PC-3 (cell line): ENCODE results near the gene CISD1. TPM values are rescaled to one million over a fixed set of nuclear protein-coding genes. Genes with fewer than 3 reads are reported as not detected.
A peak's percentile ranks its signal among the peaks of the same experiment; 100 is the strongest.

Experiments used
- ATAC-seq: fragments of 200-7000 bp; cut with Tn5 transposase; 2 replicates; pipeline ENCODE4 v1.9.1; 2020; ENCODE audit warnings: mild to moderate bottlenecking, moderate library complexity
- BruUV-seq: library from RNA; stranded (reverse); fragments of 400-500 nt; replicated peaks from 2 replicates; lab custom pipeline; 2021; lab: Mats Ljungman, UMichigan
- CTCF ChIA-PET: fragments of 300-600 bp; sonication (Branson Sonifier 250); formaldehyde crosslinking; loops from one replicate; lab custom pipeline; 2022; ENCODE audit warnings: antibody characterized with exemption; lab: Charles Lee
- POLR2A ChIA-PET: fragments of 300-600 bp; sonication (Branson Sonifier 250); formaldehyde crosslinking; loops from one replicate; lab custom pipeline; 2022; ENCODE audit warnings: antibody characterized with exemption; ENCODE audit not compliant: unreplicated experiment; lab: Charles Lee
- DNase-seq: peaks from one replicate; pipeline ENCODE4 v3.0.0-alpha.2; 2015
- H2AFZ ChIP-seq: fragments of 300-600 bp; sonication (generic); 2 replicates; pipeline ENCODE4 v1.6.0; 2016; ENCODE audit warnings: antibody characterized with exemption, low read length
- H3F3A ChIP-seq: fragments of 300-600 bp; sonication (generic); one replicate; pipeline ENCODE4 v1.6.0; 2017; ENCODE audit warnings: antibody characterized with exemption, low read length, control low read depth, mild to moderate bottlenecking; ENCODE audit not compliant: unreplicated experiment
- H3K27ac ChIP-seq: fragments of 300-600 bp; sonication (generic); 2 replicates; pipeline ENCODE4 v1.5.1; 2016; ENCODE audit warnings: mild to moderate bottlenecking, low read length
- H3K27me3 ChIP-seq: fragments of 300-600 bp; sonication (generic); 2 replicates; pipeline ENCODE4 v1.6.1; 2016; ENCODE audit warnings: low read length, mixed read lengths
- H3K36me3 ChIP-seq: fragments of 300-600 bp; sonication (generic); 2 replicates; pipeline ENCODE4 v1.6.1; 2016; ENCODE audit warnings: low read depth, mixed run types, low read length, mixed read lengths
- H3K4me1 ChIP-seq: fragments of 300-600 bp; sonication (generic); 2 replicates; pipeline ENCODE4 v1.5.1; 2016; ENCODE audit warnings: low read length; ENCODE audit not compliant: insufficient read depth
- H3K4me2 ChIP-seq: fragments of 300-600 bp; sonication (generic); 2 replicates; pipeline ENCODE4 v1.6.0; 2016; ENCODE audit warnings: low read length
- H3K4me3 ChIP-seq: fragments of 300-600 bp; sonication (generic); 2 replicates; pipeline ENCODE4 v1.5.1; 2016; ENCODE audit warnings: mild to moderate bottlenecking, low read length, mixed read lengths
- H3K79me2 ChIP-seq: fragments of 300-600 bp; sonication (generic); 2 replicates; pipeline ENCODE4 v1.6.1; 2017; ENCODE audit warnings: low read length, mixed read lengths
- H3K9ac ChIP-seq: fragments of 300-600 bp; sonication (generic); 2 replicates; pipeline ENCODE4 v1.6.0; 2016; ENCODE audit warnings: mild to moderate bottlenecking, low read length
- H3K9me2 ChIP-seq: fragments of 300-600 bp; sonication (generic); replicated peaks from 2 replicates; pipeline ENCODE4 v1.6.1; 2016; ENCODE audit warnings: mixed run types, low read length, mixed read lengths
- H3K9me3 ChIP-seq: fragments of 300-600 bp; sonication (generic); 2 replicates; pipeline ENCODE4 v1.6.1; 2016; ENCODE audit warnings: low read length, mixed read lengths
- H4K20me1 ChIP-seq: fragments of 300-600 bp; sonication (generic); 2 replicates; pipeline ENCODE4 v1.6.1; 2016; ENCODE audit warnings: low read length, mixed read lengths
- EZH2 ChIP-seq: fragments of 300-600 bp; sonication (generic); IDR thresholded peaks from one replicate; pipeline ENCODE4 v1.6.1; 2017; ENCODE audit warnings: antibody characterized with exemption, mild to moderate bottlenecking, low read length; ENCODE audit not compliant: unreplicated experiment
- EZH2phosphoT487 ChIP-seq: fragments of 300-600 bp; sonication (generic); IDR thresholded peaks from 2 replicates; pipeline ENCODE4 v1.6.1; 2018; ENCODE audit warnings: mild to moderate bottlenecking, antibody characterized with exemption, low read length, borderline replicate concordance
- intact Hi-C: fragments of 100-400 bp; cut with micrococcal nuclease; formaldehyde crosslinking; loops from 2 replicates; pipeline ENCODE4 v1.9.0; 2023
- total RNA-seq: library from RNA; depleted of rRNA; stranded (reverse); fragments of >200 nt; gene quantifications from 2 replicates; pipeline ENCODE4 v1.2.3, GENCODE V29; 2014
- TF ChIP-seq, protein P1 (sequence below): fragments of 300-600 bp; sonication (generic); conservative IDR thresholded peaks from 2 replicates; pipeline ENCODE4 v1.5.1; 2017; ENCODE audit warnings: antibody characterized with exemption, low read depth, mild to moderate bottlenecking, low read length

CISD1 gene
- total RNA-seq, 1 experiment from 2014 or later = 68.8 TPM

DNA sequence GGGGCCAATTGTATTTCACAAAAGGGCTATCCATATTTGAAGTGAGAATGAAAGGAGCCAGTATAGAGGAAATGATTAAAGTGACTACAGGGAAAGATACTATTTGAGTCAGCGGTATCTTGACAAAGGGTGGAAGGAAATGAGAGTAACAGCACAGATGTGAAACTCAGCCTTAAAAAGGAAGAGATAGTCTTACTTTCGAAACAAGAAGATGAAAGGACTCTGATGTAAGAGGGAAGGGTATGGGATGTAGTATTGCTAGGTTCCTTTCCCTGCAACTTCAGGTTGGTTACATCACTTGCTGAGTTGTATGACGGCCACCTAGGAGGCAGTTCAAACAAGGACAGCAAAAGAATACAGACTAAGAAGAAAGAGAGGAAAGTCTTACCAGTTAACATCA is 13.7 kb downstream of the CISD1 start:
- H3F3A ChIP-seq = no peaks in the 10 kb centered on the region
- BruUV-seq = no TSS peak
- no peaks in the 10 kb centered on the region for H3K9me3 ChIP-seq
- POLR2A ChIA-PET = no interaction called here
- no peaks in the 10 kb centered on the region for H3K27me3 ChIP-seq
- H3K27ac ChIP-seq = no peak overlapping the region
- no peaks in the 10 kb centered on the region for H4K20me1 ChIP-seq
- no peak overlapping the region for H3K4me2 ChIP-seq
- no peak overlapping the region for H3K9ac ChIP-seq
- TF ChIP-seq EZH2phosphoT487 = no peak
- TF ChIP-seq EZH2 = no peak
- TF ChIP-seq, protein P1, sequence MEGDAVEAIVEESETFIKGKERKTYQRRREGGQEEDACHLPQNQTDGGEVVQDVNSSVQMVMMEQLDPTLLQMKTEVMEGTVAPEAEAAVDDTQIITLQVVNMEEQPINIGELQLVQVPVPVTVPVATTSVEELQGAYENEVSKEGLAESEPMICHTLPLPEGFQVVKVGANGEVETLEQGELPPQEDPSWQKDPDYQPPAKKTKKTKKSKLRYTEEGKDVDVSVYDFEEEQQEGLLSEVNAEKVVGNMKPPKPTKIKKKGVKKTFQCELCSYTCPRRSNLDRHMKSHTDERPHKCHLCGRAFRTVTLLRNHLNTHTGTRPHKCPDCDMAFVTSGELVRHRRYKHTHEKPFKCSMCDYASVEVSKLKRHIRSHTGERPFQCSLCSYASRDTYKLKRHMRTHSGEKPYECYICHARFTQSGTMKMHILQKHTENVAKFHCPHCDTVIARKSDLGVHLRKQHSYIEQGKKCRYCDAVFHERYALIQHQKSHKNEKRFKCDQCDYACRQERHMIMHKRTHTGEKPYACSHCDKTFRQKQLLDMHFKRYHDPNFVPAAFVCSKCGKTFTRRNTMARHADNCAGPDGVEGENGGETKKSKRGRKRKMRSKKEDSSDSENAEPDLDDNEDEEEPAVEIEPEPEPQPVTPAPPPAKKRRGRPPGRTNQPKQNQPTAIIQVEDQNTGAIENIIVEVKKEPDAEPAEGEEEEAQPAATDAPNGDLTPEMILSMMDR = no peak
- H3K4me3 ChIP-seq = no peak overlapping the region
- peaks cover 13% of the 10 kb centered on the region for H3K4me1 ChIP-seq
- H3K79me2 ChIP-seq = peaks cover 16% of the 10 kb centered on the region; the same call in 1 of the 2 replicates
- intact Hi-C loops = no loop called here
- CTCF ChIA-PET = interaction anchor here (0.6 kb wide), 1 partner anchor 9 kb away, joined by 4 read pairs; no protein-coding TSS in a partner anchor
- no peaks in the 10 kb centered on the region for H3K9me2 ChIP-seq
- peaks cover 34% of the 10 kb centered on the region for H3K36me3 ChIP-seq
- H2AFZ ChIP-seq = no peak overlapping the region
- no peak for DNase-seq
- ATAC-seq = no peak

DNA sequence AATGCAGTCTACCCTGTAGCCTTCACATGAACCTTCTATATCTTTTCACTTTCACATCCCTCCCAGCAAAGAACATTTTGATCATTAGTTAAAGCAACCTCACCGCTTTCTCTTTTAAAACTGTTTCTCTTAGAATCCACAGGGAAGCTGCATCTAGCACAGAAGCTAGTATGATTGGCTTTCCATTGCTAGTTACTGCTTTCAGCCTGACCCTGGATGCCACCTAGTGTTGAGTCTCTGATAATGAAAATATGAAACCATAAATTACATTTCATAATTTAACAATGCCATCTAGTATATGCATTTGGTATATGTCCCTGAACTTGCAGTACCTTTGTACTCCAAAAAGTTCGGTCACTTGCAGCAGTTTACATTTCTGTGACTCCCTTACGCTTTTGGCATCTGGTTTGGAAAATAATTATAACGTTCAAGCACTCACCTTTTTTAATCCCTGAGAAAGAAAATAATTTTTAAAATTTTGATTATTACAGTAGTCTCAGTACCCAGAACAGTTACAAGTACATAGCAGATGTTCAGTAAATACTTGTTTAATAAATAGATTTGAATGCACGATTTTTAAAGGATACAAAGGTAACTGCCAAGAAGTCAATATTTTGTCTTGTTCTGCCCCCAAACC is 22.7 kb downstream of the CISD1 start:
- H4K20me1 ChIP-seq = no peaks in the 10 kb centered on the region
- H3K27me3 ChIP-seq = no peaks in the 10 kb centered on the region
- no peak overlapping the region for H3K9ac ChIP-seq
- no peaks in the 10 kb centered on the region for H3K4me1 ChIP-seq
- peak; percentile 95 for ATAC-seq
- H3K4me2 ChIP-seq = no peak overlapping the region
- ChIA-PET POLR2A (interaction anchor here (0.6 to 0.7 kb wide), 2 partner anchors 10 to 66 kb away, joined by 4 read pairs; no protein-coding TSS in a partner anchor), CTCF (interaction anchor here (0.5 to 1.9 kb wide), 9 partner anchors 9 to 713 kb away, joined by 3 to 20 read pairs (median 4); partner anchors contain the start of gene CISD1)
- no peaks in the 10 kb centered on the region for H3F3A ChIP-seq
- intact Hi-C loops = loop anchor here (1.0 to 10.0 kb wide), 3 partner anchors 22 to 223 kb away; partner anchors contain the start of genes BICC1 and CISD1
- H3K4me3 ChIP-seq = no peak overlapping the region
- no peak overlapping the region for H2AFZ ChIP-seq
- no peaks in the 10 kb centered on the region for H3K79me2 ChIP-seq
- peaks cover 6% of the 10 kb centered on the region; the same call in 1 of the 2 replicates for H3K36me3 ChIP-seq
- TF ChIP-seq, protein P1 = peak; percentile 98
- TF ChIP-seq EZH2phosphoT487 = no peak
- BruUV-seq = no TSS peak
- H3K9me3 ChIP-seq = no peaks in the 10 kb centered on the region
- DNase-seq = peak; percentile 78
- no peak overlapping the region for H3K27ac ChIP-seq
- H3K9me2 ChIP-seq = no peaks in the 10 kb centered on the region

DNA sequence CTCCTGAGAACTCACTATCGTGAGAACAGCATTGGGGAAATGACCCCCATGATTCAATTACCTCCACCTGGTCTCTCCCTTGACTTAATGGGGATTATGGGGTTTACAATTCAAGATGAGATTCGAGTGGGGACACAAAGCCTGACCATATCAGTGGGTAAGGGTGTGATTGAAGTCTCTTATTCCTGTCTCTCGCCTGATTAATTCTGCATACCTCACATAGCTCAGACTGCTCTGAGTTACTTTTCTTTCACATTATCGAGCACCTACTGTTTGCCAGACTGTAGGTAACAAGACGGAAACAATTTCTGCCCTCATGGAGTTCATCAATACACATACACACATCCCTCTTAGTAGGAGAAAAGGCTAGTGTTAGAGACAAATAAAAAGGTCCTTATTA is 25.0 kb downstream of the CISD1 start:
- Histone ChIP-seq H2AFZ (no peak overlapping the region), H3K4me3 (no peak overlapping the region), H4K20me1 (no peaks in the 10 kb centered on the region), H3K36me3 (no peaks in the 10 kb centered on the region), H3K4me1 (no peaks in the 10 kb centered on the region), H3K4me2 (no peak overlapping the region), H3K79me2 (no peaks in the 10 kb centered on the region), H3K9me3 (no peaks in the 10 kb centered on the region), H3K27me3 (no peaks in the 10 kb centered on the region), H3K9me2 (no peaks in the 10 kb centered on the region), H3K27ac (no peak overlapping the region), H3K9ac (no peak overlapping the region), H3F3A (no peaks in the 10 kb centered on the region)
- CTCF ChIA-PET = no interaction called here
- no peak for ATAC-seq
- POLR2A ChIA-PET = no interaction called here
- TF ChIP-seq EZH2 (no peak), EZH2phosphoT487 (no peak)
- TF ChIP-seq, protein P1 = no peak
- intact Hi-C loops = loop anchor here (10.0 kb wide), 1 partner anchor 221 kb away; the partner anchor contains the start of gene BICC1
- no TSS peak for BruUV-seq
- DNase-seq = no peak
